Cerebellar nuclear complex (tissue), 1 donor: ENCODE data around the gene TASP1.
"Not testable (repeated sequence)": the region's sequence is repeated elsewhere in the genome, so short reads cannot be mapped to it uniquely, and the experiment has no call there.

Experiments
- DNase-seq, 2 experiments: peaks; one replicate each; lab custom pipeline; 2025; lab: John Stamatoyannopoulos, UW

TASP1 gene

DNA sequence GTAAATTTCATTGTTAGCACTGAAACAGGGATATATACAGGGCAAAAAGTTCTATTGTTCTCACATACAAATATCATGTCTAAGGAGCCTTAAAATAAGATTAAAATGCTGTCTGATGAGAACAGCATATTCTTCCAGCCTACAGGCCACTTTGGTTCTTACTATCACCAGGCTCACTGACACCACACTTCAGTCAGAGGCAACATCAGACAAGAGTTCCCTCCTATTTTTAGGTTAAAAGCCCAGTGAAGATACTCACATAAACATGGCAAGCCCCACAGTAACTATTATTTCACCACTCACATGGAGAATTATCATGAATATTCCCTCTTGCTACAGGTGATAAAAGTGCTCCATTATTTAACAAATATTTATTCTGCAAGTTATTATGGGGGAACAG is 241.9 kb downstream of the TASP1 start:
- no peak for DNase-seq

DNA sequence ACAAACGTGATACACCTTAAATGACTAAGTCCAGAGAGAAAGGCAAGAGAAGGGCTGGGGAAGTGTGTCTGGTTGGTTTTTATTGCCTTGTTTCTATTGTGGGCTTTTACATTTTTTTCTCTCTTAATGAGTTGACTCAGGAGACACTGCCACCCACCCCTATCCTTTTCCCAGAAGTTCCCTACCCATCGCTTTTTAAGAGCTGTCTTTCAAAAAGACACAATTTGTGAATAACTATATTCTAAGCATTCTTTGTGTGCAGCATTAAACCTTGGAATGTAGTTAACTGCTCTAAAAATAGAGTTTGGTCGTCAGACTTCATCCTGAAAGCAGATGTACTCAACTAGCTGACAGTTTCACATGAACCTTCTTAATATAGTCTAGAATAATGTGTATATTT is 242.7 kb downstream of the TASP1 start:
- no peak for DNase-seq

GRCh38 chr20:13395232-13395631 is 243.5 kb downstream of the TASP1 start:
- no peak for DNase-seq

DNA sequence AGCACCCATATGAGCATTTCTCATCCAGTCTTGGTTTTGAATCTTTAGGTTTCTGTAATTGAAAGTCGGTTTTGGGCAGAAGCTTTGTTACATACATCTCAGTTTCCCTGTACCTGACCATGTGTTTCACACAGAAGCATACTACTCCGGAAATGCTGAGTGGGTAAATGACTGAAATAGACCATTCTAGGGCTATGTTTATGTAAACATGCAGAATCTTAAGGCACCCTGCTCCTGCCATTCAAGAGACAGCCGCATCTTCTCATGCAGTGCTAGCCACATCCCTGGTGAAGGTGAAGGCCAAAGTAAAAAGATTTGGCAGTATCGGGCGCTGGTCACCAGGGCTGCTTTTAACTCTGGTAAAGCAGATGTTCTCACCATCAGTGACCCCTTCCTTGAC is 246.3 kb downstream of the TASP1 start:
- no peak for DNase-seq

GRCh38 chr20:13389115-13389514 is 249.6 kb downstream of the TASP1 start:
- no peak for DNase-seq

DNA sequence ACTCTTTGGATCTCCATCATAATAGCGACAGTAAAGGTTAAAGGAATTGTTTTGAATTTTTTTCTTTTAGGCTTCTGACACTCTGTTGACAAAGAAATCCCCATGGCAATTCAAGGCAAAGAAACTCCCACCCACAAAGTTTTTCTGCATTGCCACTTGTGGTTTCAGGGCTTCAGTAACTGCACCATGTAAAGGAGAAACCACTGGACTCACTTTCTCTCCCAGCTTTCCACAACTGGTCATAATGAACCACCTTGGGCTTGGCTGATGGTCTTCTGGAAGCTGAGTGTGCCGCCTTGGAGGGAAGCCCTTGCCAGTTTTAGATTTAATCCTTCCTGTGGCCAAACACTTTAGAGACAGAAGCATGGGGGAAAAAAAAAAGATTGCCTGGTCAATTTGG is 254.6 kb downstream of the TASP1 start:
- no peak for DNase-seq

- no peak for DNase-seq
These were observed 255.9 kb downstream of the TASP1 start for GRCh38 chr20:13382786-13383185.

- not testable (repeated sequence) for DNase-seq
These were observed 258.1 kb downstream of the TASP1 start for GRCh38 chr20:13380497-13381229.

DNA sequence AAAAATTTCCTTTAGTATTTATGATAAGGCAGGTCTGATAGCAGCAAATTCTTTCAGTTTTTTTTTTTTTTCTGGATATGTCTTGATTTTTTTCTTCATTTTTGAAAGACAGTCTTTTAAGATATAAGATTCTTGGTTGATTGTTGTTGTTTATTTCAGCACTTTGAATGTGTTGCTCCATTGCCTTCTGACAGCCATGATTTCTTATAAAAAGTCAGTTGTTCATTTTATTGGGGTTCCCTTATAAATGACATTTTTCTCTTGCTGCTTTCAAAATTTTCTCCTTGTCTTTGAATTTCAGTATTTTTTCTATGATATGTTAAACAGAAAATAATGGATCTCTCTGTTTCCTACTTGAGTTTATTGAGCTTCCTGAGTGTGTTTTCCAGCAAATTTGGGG is 265.3 kb downstream of the TASP1 start:
- no peak for DNase-seq

DNA sequence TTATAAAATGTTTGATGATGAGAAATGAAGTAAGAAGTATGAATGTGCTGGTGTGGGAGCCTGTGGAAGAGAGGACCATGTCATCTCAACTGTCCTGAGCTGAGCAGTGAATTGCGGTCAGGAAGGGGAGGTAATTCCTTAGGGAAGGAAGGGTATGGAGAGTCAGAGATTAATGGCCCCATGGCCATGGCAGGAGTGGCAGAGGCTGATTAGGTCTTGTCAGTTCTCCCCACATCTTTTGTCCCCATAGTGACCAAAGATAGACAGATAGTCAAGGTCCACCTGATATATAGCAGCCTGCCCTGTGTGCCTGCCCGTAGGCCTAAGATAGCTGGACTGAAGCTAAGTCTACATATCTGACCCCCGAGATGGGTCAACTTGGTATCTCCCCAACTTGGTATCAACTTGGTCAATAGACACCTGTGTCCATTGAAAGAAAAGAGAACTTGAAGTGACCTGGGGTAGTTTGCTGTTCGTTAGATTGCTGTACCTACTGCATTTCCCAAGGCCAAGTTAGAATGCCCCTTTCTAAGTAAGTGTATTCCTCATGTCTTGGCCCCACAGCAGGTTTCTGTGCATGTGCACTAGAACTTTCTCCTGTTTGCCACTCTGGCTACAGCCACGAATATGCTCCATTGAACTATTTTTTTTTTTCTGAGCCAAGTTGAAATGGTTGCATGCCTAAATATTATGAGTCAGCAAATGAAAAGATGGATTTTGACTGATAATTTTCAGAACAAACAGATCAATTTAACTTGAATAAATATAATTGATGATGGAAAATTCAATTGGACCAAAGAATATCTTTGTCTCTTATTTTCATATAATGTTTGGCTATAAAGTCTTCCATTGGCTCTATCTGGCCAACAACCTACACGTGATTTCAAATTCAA is 274.2 kb downstream of the TASP1 start:
- DNase-seq = no peak

DNA sequence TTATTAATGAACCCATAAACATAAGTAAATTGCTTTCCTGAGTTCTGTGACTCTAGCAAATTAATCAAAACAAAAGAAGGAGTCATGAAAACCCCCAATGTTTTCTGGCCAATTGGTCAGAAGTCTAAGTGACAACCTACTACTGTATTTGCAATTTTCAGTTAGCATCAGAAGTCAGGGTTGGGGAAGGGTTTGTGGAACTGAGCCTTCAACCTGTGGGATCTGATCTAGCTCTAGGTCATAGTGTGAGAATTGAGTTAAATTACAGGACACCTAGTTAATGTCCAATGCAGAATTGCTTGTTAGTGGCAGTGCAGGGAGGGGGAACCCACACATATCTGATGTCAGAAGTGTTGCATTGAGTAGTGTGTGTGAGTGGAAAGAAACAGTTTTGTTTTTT is 275.3 kb downstream of the TASP1 start:
- DNase-seq = no peak

DNA sequence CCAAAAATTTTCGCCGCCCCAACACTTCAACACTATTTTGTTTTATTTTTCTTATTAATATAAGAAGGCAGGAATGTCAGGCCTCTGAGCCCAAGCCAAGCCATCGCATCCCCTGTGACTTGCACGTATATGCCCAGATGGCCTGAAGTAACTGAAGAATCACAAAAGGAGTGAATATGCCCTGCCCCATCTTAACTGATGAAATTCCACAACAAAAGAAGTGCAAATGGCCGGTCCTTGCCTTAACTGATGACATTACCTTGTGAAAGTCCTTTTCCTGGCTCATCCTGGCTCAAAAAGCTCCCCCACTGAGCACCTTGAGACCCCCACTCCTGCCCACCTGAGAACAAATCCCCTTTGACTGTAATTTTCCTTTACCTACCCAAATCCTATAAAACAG is 276.6 kb downstream of the TASP1 start:
- not testable (repeated sequence) for DNase-seq

DNA sequence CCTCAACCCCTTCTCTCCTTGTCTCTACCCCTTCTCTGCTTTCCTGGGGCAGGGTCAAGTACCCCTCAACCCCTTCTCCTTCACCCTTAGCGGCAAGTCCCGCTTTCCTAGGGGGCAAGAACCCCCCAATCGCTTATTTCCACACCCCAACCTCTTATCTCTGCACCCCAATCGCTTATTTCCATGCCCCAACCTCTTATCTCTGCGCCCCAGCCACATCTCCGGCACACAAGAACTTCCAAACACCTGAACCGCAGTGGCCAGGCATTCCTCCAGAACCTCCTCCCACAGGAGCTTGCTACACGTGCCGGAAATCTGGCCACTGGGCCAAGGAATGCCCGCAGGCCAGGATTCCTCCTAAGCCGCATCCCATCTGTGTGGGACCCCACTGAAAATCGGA is 279.8 kb downstream of the TASP1 start:
- DNase-seq = not testable (repeated sequence)

- DNase-seq = not testable (repeated sequence)
These were observed 280.9 kb downstream of the TASP1 start for GRCh38 chr20:13357782-13358181.

DNA sequence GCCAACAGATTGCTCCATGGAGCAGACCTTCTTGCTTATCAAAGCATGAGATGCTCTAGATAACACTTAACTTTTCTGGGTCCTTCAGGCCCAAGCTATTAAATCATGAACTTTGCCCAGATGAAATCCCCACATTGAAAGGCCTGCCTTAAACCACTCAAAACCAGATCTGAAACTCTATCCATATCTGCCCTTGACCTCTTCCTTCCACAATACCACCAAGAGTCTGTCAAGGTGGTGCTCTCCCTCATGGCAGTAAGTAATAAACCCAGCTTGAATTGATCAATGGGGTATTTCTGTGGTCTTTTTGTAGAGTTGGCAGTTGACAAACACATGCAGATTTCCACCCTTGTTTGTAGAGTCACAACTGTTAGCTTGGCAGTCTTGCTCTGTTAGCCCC is 282.1 kb downstream of the TASP1 start:
- no peak for DNase-seq

DNA sequence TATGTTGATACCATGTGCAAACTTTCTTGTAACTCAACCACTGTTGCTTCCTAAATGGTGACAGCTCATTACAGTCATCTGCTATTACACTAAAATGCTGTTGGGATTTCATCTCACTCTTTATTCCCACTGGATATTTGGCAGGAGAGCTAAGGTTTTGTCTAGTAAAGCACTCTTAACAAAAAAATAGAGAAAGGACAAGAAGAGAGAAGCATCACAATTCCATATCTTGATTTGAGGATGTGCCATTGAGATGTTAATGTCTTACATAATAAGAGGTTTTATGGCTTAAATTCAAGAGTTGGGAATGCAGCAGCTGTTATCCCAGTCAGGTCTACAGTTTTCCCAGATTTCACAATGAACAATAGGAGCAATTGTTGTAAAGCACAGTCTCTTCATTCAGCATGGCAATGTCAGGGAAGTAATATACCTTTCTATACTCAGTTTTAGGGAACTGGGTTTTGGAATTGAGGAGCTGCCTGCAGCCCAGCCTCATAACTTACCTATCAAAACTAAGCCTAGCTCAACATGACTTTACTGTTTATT is 282.7 kb downstream of the TASP1 start:
- no peak for DNase-seq

GRCh38 chr20:13355411-13355810 is 283.3 kb downstream of the TASP1 start:
- no peak for DNase-seq

DNA sequence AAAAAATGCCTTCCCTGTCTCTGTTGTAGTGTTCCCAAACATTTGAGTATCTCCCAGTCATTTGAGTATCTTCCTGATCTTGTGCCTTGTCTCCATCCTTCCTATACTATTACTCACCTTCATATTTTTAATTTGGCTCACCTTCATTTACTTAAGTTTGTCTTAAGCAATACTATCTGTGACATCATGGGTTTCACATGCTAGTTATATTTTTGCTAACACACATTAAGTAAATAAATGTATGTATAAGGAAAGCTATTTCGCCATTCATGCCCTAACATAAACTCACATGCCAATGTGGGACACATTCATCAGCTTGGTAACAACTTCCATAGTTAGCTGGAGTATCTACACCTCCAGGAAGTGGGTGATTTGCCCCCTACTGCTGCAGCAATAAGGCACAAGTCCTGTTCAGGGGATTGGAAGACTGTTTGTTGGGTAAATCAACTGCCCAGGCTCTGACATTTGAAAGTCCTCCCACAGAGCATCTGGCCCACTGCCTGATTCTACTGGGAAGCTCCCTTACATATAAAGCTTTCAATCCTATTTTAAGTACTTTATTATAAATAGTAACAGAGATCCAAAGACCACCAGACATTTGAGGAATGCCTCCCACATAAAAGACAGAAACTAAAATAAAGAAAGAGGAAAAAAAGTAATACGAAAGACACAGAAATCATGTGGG is 285.3 kb downstream of the TASP1 start:
- DNase-seq = no peak

DNA sequence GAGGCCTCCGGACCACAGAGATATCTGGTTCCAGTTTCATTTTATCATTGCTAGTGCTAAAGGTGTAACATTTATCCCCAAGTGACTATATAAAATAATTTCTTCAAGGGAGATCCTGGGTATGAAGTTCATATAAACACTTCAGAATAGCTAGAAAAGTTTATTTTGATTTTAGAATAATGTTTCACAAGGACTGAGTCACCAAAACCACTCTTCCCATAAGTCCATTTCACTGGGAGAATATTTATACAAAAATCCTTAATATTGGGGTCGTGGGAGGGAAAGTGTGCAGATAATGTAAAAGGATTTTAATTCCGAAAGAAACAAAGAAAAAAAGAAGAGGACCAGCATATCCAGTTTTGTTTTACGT is 289.5 kb downstream of the TASP1 start:
- DNase-seq = no peak

- DNase-seq = no peak
These were observed 290.2 kb downstream of the TASP1 start for GRCh38 chr20:13348311-13349234.

DNA sequence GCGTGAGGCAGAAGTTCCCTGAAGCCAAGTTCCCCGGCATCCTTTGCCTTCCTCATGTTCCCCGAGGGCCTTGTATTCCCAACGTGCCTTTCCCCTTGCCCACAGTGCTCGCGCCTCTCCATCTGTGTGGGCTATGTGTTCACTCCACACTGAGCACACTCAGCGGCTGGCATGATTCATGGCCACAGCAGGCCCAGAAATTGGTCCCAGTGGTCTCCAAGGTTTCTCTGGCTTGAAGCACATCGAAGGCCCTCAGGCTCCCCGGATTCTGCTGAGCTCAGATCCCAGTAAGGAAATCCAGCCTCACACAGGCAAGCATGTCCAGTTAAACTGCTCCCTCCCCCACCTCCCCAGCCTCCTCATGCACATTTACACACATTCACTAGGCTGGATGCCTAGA is 294.1 kb downstream of the TASP1 start:
- no peak for DNase-seq
